Prostate gland (tissue), 2 donors: ENCODE data around the gene IMPA2. TPM values are rescaled to one million over a fixed set of nuclear protein-coding genes. Genes with fewer than 3 reads are reported as not detected.
A peak's percentile ranks its signal among the peaks of the same experiment; 100 is the strongest.

Source experiments
- DNase-seq: peaks from one replicate; pipeline ENCODE4 v3.0.0-alpha.2; 2019; ENCODE audit warnings: low spot score
- H3K27ac ChIP-seq, 2 donors: fragments of 200-600 bp; sonication (generic); 2 replicates each; pipeline ENCODE4 v1.5.1; 2017 to 2019
- H3K27me3 ChIP-seq: fragments of 200-600 bp; sonication (generic); replicated peaks from 2 replicates; pipeline ENCODE4 v1.5.1; 2019; ENCODE audit not compliant: insufficient read depth
- H3K36me3 ChIP-seq, 2 donors: fragments of 200-600 bp; sonication (generic); 1 replicate in 1 of 2; 2 replicates in 1 of 2; pipeline versions ENCODE4 v1.5.1 to v1.8.1; 2017 to 2019
- H3K4me1 ChIP-seq: fragments of 200-600 bp; sonication (generic); replicated peaks from 2 replicates; pipeline ENCODE4 v1.5.1; 2019
- H3K4me3 ChIP-seq, 2 donors: fragments of 200-600 bp; sonication (generic); 2 replicates each; pipeline ENCODE4 v1.5.1; 2017 to 2019
- H3K9me3 ChIP-seq: fragments of 200-600 bp; sonication (generic); 2 replicates; pipeline ENCODE4 v1.5.1; 2017
- POLR2A ChIP-seq: fragments of 450-650 bp; IDR thresholded peaks from one replicate; pipeline ENCODE4 v1.6.1; 2016; ENCODE audit warnings: antibody characterized with exemption, mild to moderate bottlenecking
- POLR2AphosphoS5 ChIP-seq: sonication (generic); formaldehyde crosslinking; IDR thresholded peaks from one replicate; pipeline ENCODE4 v1.6.1; 2017; ENCODE audit warnings: antibody characterized with exemption
- WGBS: methylation state at CpG from one replicate; pipeline ENCODE4 v1.1.5; 2018; 5-methylcytosine and 5-hydroxymethylcytosine counted together
- intact Hi-C: fragments of 100-400 bp; cut with DNase I; formaldehyde crosslinking; loops from one replicate; pipeline ENCODE4 v1.14.2; 2022
- total RNA-seq, 2 donors: library from RNA; depleted of rRNA; stranded (reverse); fragments of >200 nt; gene quantifications; one replicate each; pipeline ENCODE4 v1.1.0, GENCODE V29; 2016
- TF ChIP-seq, protein P1 (sequence below), 4 experiments: fragments of 200-600 bp in 2 of 4; fragments of 450-650 bp in 2 of 4; sonication (generic) in 2 of 4; IDR thresholded peaks; 1 replicate in 3 of 4; 2 replicates in 1 of 4; pipeline ENCODE4 v1.5.1; 2016 to 2019; ENCODE audit warnings: antibody characterized with exemption in 4 of 4, mild to moderate bottlenecking in 2 of 4, moderate library complexity in 2 of 4

IMPA2 gene
- total RNA-seq, 2 donors from 2014 or later: 16.6 to 17.9 TPM

DNA sequence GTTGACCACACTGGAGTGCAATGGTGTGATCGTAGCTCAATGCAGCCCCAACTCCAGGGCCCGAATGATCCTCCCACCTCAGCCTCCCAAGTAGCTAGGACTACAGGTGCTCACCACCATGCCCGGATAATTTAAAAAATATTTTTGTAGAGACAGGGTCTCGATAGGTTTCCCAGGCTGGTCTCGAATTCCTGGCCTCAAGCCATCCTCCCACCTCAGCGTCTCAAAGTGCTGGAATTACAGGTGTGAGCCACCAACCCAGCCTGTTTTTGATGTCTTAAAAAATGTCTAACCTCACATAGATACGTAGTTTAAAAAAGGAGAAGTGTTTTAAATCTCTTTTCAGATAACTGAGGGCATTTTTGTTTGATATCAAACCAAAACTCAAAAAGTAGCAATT is 37.6 kb downstream of the IMPA2 start:
- H3K27me3 ChIP-seq: no peaks in the 10 kb centered on the region
- TF ChIP-seq POLR2A: no peak
- TF ChIP-seq, protein P1, sequence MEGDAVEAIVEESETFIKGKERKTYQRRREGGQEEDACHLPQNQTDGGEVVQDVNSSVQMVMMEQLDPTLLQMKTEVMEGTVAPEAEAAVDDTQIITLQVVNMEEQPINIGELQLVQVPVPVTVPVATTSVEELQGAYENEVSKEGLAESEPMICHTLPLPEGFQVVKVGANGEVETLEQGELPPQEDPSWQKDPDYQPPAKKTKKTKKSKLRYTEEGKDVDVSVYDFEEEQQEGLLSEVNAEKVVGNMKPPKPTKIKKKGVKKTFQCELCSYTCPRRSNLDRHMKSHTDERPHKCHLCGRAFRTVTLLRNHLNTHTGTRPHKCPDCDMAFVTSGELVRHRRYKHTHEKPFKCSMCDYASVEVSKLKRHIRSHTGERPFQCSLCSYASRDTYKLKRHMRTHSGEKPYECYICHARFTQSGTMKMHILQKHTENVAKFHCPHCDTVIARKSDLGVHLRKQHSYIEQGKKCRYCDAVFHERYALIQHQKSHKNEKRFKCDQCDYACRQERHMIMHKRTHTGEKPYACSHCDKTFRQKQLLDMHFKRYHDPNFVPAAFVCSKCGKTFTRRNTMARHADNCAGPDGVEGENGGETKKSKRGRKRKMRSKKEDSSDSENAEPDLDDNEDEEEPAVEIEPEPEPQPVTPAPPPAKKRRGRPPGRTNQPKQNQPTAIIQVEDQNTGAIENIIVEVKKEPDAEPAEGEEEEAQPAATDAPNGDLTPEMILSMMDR (IDR thresholded peaks at IDR 0.05): no peak
- no peaks in the 10 kb centered on the region for H3K36me3 ChIP-seq
- H3K4me1 ChIP-seq: peaks cover 8% of the 10 kb centered on the region
- H3K27ac ChIP-seq: no peak overlapping the region
- DNase-seq: no peak
- intact Hi-C loops: no loop called here
- H3K4me3 ChIP-seq: no peak overlapping the region
- WGBS: 95% methylated on average over 7 of the region's 7 CpGs
- H3K9me3 ChIP-seq: no peaks in the 10 kb centered on the region

GRCh38 chr18:12021077-12021476 is 39.8 kb downstream of the IMPA2 start:
- intact Hi-C loops: no loop called here
- H3K4me3 ChIP-seq: no peak overlapping the region
- DNase-seq: no peak
- H3K27me3 ChIP-seq: no peaks in the 10 kb centered on the region
- no peak overlapping the region for H3K27ac ChIP-seq
- WGBS: 89% methylated on average over 2 of the region's 2 CpGs
- H3K36me3 ChIP-seq: no peaks in the 10 kb centered on the region
- TF ChIP-seq POLR2A (no peak), POLR2AphosphoS5 (no peak)
- TF ChIP-seq, protein P1 (IDR thresholded peaks at IDR 0.05): no peak
- H3K4me1 ChIP-seq: no peaks in the 10 kb centered on the region
- no peaks in the 10 kb centered on the region for H3K9me3 ChIP-seq

- H3K4me1 ChIP-seq: no peaks in the 10 kb centered on the region
- H3K27ac ChIP-seq: no peak overlapping the region
- H3K9me3 ChIP-seq: no peaks in the 10 kb centered on the region
- no peak for DNase-seq
- intact Hi-C loops: no loop called here
- H3K36me3 ChIP-seq: no peaks in the 10 kb centered on the region
- no peak overlapping the region for H3K4me3 ChIP-seq
- TF ChIP-seq POLR2A (no peak), POLR2AphosphoS5 (no peak)
- TF ChIP-seq, protein P1 (IDR thresholded peaks at IDR 0.05): no peak
- H3K27me3 ChIP-seq: no peaks in the 10 kb centered on the region
- 95% methylated on average over 8 of the region's 8 CpGs for WGBS
Observed at GRCh38 chr18:12021596-12021995, 40.3 kb downstream of the IMPA2 start.

GRCh38 chr18:12023375-12023774 is 42.1 kb downstream of the IMPA2 start:
- Histone ChIP-seq H3K27me3 (no peaks in the 10 kb centered on the region), H3K4me3 (no peak overlapping the region), H3K4me1 (no peaks in the 10 kb centered on the region), H3K36me3 (no peaks in the 10 kb centered on the region), H3K9me3 (no peaks in the 10 kb centered on the region), H3K27ac (no peak overlapping the region)
- TF ChIP-seq POLR2A (no peak), POLR2AphosphoS5 (no peak)
- TF ChIP-seq, protein P1 (IDR thresholded peaks at IDR 0.05): no peak
- no peak for DNase-seq
- intact Hi-C loops: no loop called here
- 89% methylated on average over 3 of the region's 3 CpGs for WGBS

DNA sequence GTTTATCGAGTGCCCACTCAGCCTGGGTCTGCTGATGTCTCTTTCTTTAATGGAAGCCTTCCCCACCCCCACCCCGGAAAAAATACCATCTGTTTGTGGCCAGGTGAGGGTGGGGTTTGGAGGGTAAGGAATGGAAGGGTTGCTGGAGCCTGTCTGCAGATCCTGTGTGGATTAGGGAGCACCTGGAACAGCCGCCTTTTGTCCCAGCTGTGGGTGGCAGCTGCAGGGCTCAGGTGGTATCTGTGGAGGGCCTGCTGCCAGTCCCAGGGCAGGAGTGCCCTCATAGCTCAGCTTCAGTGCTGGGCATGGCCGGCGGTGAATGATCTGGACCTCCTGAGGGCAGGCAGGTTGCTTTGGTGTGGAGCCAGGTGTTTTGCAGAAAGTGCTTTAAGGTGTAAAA is 45.3 kb downstream of the IMPA2 start:
- Histone ChIP-seq H3K36me3 (no peaks in the 10 kb centered on the region), H3K27ac (peak overlapping the region in 1 of 2 donors; percentile 16), H3K4me3 (no peak overlapping the region), H3K9me3 (no peaks in the 10 kb centered on the region), H3K27me3 (no peaks in the 10 kb centered on the region), H3K4me1 (no peaks in the 10 kb centered on the region)
- TF ChIP-seq POLR2A (no peak), POLR2AphosphoS5 (no peak)
- TF ChIP-seq, protein P1 (IDR thresholded peaks at IDR 0.05): no peak
- WGBS: 77% methylated on average over 5 of the region's 5 CpGs
- no peak for DNase-seq
- intact Hi-C loops: no loop called here
